Left ventricle myocardium inferior (tissue), 1 donor: ENCODE results near the gene IL12RB1. TPM values are rescaled to one million over a fixed set of nuclear protein-coding genes. Genes with fewer than 3 reads are reported as not detected.

Experiments
- DNase-seq: peaks from one replicate; pipeline ENCODE4 v3.0.0-alpha.2; 2020
- H3K27ac ChIP-seq: fragments of 200-600 bp; replicated peaks from 2 replicates; pipeline ENCODE4 v1.8.0; 2021
- H3K27me3 ChIP-seq: fragments of 200-600 bp; 2 replicates; pipeline ENCODE4 v1.8.0; 2021; ENCODE audit warnings: low read depth
- H3K36me3 ChIP-seq: fragments of 200-600 bp; 2 replicates; pipeline ENCODE4 v1.8.0; 2021
- H3K4me1 ChIP-seq: fragments of 200-600 bp; 2 replicates; pipeline ENCODE4 v1.8.0; 2021
- H3K4me3 ChIP-seq: fragments of 200-600 bp; 2 replicates; pipeline ENCODE4 v1.8.0; 2021; ENCODE audit warnings: mild to moderate bottlenecking, moderate library complexity
- H3K9me3 ChIP-seq: fragments of 200-600 bp; replicated peaks from 2 replicates; pipeline ENCODE4 v1.8.0; 2021
- intact Hi-C: fragments of 100-400 bp; cut with micrococcal nuclease; formaldehyde crosslinking; loops from one replicate; pipeline ENCODE4 v1.11.0; 2022
- total RNA-seq: library from RNA; stranded (reverse); fragmentation: NEBNext Ultra II Directional; extraction: Animal tissue kit (Norgen Biotek cat#: 25700); gene quantifications from one replicate; pipeline ENCODE4 v1.2.1, GENCODE V29; 2021
- TF ChIP-seq, protein P1 (sequence below): fragments of 200-600 bp; IDR thresholded peaks from 2 replicates; pipeline ENCODE4 v1.8.0; 2021; ENCODE audit warnings: antibody characterized with exemption, mild to moderate bottlenecking, borderline replicate concordance
- donor health status: DM: no; HTN: yes; CAD: no; lungs with severe emphysema.

Gene IL12RB1
- total RNA-seq, 1 donor from 2014 or later = 0.44 TPM

DNA sequence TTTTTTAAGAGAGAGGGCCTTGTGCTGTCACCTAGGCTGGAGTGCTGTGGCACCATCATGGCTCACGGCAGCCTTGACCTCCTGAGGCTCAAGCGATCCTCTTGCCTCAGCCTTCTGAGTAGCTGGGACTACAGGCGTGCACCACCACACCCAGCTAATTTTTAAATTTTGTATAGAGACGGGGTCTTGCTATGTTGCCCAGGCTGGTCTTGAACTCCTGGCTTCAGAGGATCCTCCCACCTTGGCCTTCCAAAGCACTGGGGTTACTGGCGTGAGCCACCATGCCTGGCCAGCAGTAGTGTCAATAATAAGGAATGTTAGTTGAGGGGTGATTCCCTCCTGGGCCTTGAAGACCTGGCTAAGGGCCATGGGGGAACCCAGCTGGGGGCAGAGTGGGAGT is 34.4 kb upstream of the IL12RB1 start:
- peaks cover 4% of the 10 kb centered on the region for H3K36me3 ChIP-seq
- intact Hi-C loops = no loop called here
- H3K27me3 ChIP-seq = no peaks in the 10 kb centered on the region
- TF ChIP-seq, protein P1, sequence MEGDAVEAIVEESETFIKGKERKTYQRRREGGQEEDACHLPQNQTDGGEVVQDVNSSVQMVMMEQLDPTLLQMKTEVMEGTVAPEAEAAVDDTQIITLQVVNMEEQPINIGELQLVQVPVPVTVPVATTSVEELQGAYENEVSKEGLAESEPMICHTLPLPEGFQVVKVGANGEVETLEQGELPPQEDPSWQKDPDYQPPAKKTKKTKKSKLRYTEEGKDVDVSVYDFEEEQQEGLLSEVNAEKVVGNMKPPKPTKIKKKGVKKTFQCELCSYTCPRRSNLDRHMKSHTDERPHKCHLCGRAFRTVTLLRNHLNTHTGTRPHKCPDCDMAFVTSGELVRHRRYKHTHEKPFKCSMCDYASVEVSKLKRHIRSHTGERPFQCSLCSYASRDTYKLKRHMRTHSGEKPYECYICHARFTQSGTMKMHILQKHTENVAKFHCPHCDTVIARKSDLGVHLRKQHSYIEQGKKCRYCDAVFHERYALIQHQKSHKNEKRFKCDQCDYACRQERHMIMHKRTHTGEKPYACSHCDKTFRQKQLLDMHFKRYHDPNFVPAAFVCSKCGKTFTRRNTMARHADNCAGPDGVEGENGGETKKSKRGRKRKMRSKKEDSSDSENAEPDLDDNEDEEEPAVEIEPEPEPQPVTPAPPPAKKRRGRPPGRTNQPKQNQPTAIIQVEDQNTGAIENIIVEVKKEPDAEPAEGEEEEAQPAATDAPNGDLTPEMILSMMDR = no peak
- no peak for DNase-seq
- H3K4me1 ChIP-seq = peaks cover 27% of the 10 kb centered on the region
- H3K4me3 ChIP-seq = no peak overlapping the region
- H3K27ac ChIP-seq = no peak overlapping the region
- H3K9me3 ChIP-seq = no peaks in the 10 kb centered on the region

DNA sequence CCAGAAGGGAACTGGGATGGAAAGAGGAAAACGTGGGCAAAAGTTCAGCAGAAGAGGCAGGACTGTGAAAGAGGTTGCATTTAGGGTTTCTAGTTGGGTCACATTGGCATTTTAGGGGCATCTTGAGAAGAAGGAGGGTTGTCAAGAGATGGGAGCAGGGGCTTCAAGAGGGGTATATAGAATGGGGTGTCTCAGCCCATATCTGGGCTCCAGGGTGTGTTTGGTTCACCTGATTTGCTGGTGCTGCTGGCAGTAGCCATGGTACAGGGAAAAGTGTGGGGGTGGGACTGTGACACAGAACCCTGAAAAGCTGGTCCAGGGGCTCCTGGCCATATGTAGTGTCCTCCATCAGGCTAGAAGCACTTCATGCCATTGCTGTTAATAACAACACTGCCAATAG is 33.4 kb upstream of the IL12RB1 start:
- Histone ChIP-seq H3K27ac (no peak overlapping the region), H3K9me3 (no peaks in the 10 kb centered on the region), H3K27me3 (no peaks in the 10 kb centered on the region), H3K4me3 (no peak overlapping the region), H3K4me1 (peaks cover 27% of the 10 kb centered on the region), H3K36me3 (peaks cover 4% of the 10 kb centered on the region)
- TF ChIP-seq, protein P1 = no peak
- no peak for DNase-seq
- intact Hi-C loops = no loop called here

DNA sequence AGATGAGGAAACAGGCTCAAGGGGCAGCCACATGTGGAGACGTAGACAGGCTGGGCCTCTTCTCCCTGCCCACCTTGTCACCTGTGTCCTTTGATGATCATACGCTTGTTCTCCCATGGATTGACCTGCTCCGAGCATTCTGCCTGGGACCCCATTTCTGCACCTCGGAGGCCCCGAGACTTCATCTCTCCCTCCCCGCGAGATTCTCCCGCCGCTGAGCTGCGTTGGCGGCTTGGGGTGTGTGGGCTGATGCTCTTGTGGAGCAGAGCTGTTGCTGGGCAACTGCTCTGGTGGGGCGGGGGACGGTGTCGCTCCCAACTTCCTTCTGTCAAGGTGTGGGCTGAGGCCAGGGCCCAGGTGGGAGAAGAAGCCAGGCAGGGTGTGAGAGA is 33.0 kb upstream of the IL12RB1 start:
- H3K27me3 ChIP-seq = no peaks in the 10 kb centered on the region
- H3K4me3 ChIP-seq = no peak overlapping the region
- no peak overlapping the region for H3K27ac ChIP-seq
- no peak for DNase-seq
- TF ChIP-seq, protein P1 = no peak
- H3K36me3 ChIP-seq = peaks cover 4% of the 10 kb centered on the region
- intact Hi-C loops = loop anchor here (10.0 kb wide), 1 partner anchor 135 kb away; a partner anchor contains a TSS
- H3K4me1 ChIP-seq = peaks cover 27% of the 10 kb centered on the region
- no peaks in the 10 kb centered on the region for H3K9me3 ChIP-seq

DNA sequence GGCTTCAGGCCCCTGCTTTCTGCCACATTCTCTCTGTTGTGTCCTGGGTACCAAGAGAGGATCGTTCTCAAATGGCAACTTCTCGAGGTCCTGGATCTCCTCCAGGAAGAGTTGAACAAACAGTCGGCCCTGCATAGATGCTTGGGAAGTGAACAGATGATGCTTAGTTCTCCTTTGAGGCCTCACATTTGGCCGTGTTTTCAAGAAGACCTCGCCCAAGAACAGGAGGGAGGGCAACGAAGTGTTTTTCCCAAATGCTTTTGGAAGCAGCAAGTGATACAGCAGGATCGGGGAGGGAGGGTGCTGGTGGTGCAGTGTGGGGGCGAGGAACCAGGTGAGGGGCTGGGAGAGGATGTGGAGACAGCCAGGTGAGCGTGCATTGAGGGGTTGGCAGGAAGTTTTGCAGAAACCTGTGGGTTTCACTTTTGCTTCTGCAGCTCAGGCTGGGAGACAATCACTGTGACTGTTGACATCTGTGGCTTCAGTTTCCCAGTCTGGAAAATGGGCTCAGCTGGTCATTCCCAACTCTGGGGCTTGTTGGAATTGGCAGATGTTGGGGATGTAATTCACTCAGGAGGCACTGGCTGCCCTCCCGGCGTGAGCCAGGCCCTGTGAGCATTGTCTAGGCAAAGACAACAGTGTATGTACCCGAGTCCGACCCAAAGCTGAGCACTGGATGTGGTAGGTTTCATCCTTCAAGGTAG is 32.4 kb upstream of the IL12RB1 start:
- peak overlapping the region; percentile 77 for H3K27ac ChIP-seq
- DNase-seq = no peak
- H3K36me3 ChIP-seq = peaks cover 4% of the 10 kb centered on the region
- TF ChIP-seq, protein P1 = no peak
- peak overlapping the region; percentile 87 for H3K4me3 ChIP-seq
- peaks cover 27% of the 10 kb centered on the region for H3K4me1 ChIP-seq
- H3K9me3 ChIP-seq = no peaks in the 10 kb centered on the region
- H3K27me3 ChIP-seq = no peaks in the 10 kb centered on the region
- intact Hi-C loops = loop anchor here (10.0 kb wide), 1 partner anchor 136 kb away; a partner anchor contains a TSS

DNA sequence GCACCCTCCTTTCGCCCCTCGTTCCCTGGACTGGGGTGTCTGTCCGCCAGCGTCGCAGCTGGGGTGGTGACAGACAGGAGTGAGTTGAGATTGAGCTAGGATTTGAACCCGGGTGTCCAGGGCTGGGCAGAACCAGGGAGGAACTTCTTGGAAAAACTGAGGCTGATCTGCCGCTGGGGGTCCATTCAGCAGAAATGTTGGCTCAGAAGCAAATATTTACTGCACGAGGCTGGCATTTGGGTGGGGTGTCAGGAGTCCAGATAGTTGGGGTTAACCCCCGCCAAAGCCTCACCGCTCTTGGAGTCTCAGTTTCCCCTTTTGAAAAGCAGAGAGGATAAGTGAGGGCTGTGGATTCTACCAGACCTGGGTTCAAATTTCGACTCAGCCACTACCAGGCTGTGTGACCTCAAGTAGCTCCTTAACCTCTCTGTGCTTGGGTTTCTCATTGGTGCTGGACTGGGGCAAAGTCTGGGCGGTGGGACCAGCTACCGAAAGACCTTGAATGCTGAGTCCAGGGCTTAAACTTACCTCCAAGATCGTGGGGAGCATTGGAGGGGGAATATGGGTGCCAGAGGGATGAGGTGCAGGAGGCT is 31.8 kb upstream of the IL12RB1 start:
- Histone ChIP-seq H3K36me3 (peaks cover 4% of the 10 kb centered on the region), H3K27me3 (no peaks in the 10 kb centered on the region), H3K4me1 (peaks cover 27% of the 10 kb centered on the region), H3K9me3 (no peaks in the 10 kb centered on the region), H3K27ac (peak overlapping the region; percentile 77), H3K4me3 (peak overlapping the region; percentile 87)
- intact Hi-C loops = loop anchor here (10.0 kb wide), 1 partner anchor 136 kb away; a partner anchor contains a TSS
- TF ChIP-seq, protein P1 = no peak
- no peak for DNase-seq
